ENCODE data around the gene SMAD6.

GRCh38 chr15:66831289-66831688 is 129.3 kb downstream of the SMAD6 start:
- TF ChIP-seq CTCF (conservative IDR thresholded peaks at IDR 0.05) (no peak), ZFX (IDR thresholded peaks at IDR 0.05) (no peak)
